Muscle layer of duodenum (tissue), 2 donors: ENCODE data around the gene FAM171A2.
"Not testable (repeated sequence)": the region's sequence is repeated elsewhere in the genome, so short reads cannot be mapped to it uniquely, and the experiment has no call there.

Experiments used
- H3K27ac ChIP-seq: one replicate; pipeline ENCODE4 v1.7.0; 2013; ENCODE audit warnings: mild to moderate bottlenecking, low read length
- H3K27me3 ChIP-seq: one replicate; pipeline ENCODE4 v1.7.0; 2013; ENCODE audit warnings: low read depth, mild to moderate bottlenecking, control low read depth, low read length
- H3K36me3 ChIP-seq, 2 donors: one replicate each; pipeline ENCODE4 v1.7.0; 2013; ENCODE audit warnings: low read length in 2 of 2, control low read depth in 1 of 2, mild to moderate bottlenecking in 1 of 2; ENCODE audit not compliant: insufficient read depth in 2 of 2, control insufficient read depth in 1 of 2
- H3K4me1 ChIP-seq, 2 donors: one replicate each; pipeline ENCODE4 v1.7.0; 2013; ENCODE audit warnings: low read length in 2 of 2, mild to moderate bottlenecking in 2 of 2, control low read depth in 1 of 2, moderate library complexity in 1 of 2; ENCODE audit not compliant: insufficient read depth in 2 of 2, control insufficient read depth in 1 of 2
- H3K4me3 ChIP-seq, 2 donors: one replicate each; pipeline ENCODE4 v1.7.0; 2013; ENCODE audit warnings: low read length in 2 of 2, low read depth in 1 of 2, mild to moderate bottlenecking in 1 of 2
- H3K9me3 ChIP-seq, 2 donors: one replicate each; pipeline ENCODE4 v1.7.0; 2013; ENCODE audit warnings: low read length in 2 of 2, control low read depth in 1 of 2, mild to moderate bottlenecking in 1 of 2; ENCODE audit not compliant: control insufficient read depth in 1 of 2
- donor health status: healthy.

The FAM171A2 gene

GRCh38 chr17:44348988-44349364, 14.7 kb downstream of the FAM171A2 start:
- no peaks in the 10 kb centered on the region for H3K9me3 ChIP-seq
- no peak overlapping the region for H3K4me3 ChIP-seq

GRCh38 chr17:44348234-44348987, 15.2 kb downstream of the FAM171A2 start:
- Histone ChIP-seq H3K36me3 (peaks cover 17 to 45% of the 10 kb centered on the region in 2 donors), H3K4me3 (no peak overlapping the region), H3K27ac (no peak overlapping the region), H3K4me1 (peaks cover 0 to 27% of the 10 kb centered on the region in 2 donors), H3K9me3 (no peaks in the 10 kb centered on the region), H3K27me3 (no peaks in the 10 kb centered on the region)

More at GRCh38 chr17:44348988-44349364, 14.7 kb downstream of the FAM171A2 start:
- H3K27me3 ChIP-seq = no peaks in the 10 kb centered on the region
- H3K36me3 ChIP-seq = peaks cover 17 to 45% of the 10 kb centered on the region in 2 donors
- H3K4me1 ChIP-seq = peaks cover 0 to 27% of the 10 kb centered on the region in 2 donors
- no peak overlapping the region for H3K27ac ChIP-seq

GRCh38 chr17:44347206-44348055, 16.2 kb downstream of the FAM171A2 start:
- H3K27ac ChIP-seq, H3K9me3 ChIP-seq, H3K4me3 ChIP-seq, H3K27me3 ChIP-seq: not testable (repeated sequence)
- Histone ChIP-seq H3K4me1 (peaks cover 0 to 27% of the 10 kb centered on the region in 2 donors), H3K36me3 (peaks cover 17 to 39% of the 10 kb centered on the region in 2 donors)

GRCh38 chr17:44346064-44346844, 17.4 kb downstream of the FAM171A2 start:
- H3K27me3 ChIP-seq = no peaks in the 10 kb centered on the region
- H3K27ac ChIP-seq = peak overlapping the region; percentile 86
- H3K9me3 ChIP-seq = no peaks in the 10 kb centered on the region
- peaks cover 8 to 28% of the 10 kb centered on the region in 2 donors for H3K36me3 ChIP-seq
- H3K4me1 ChIP-seq = peaks cover 0 to 27% of the 10 kb centered on the region in 2 donors
- H3K4me3 ChIP-seq = peak overlapping the region; percentile 95 to 97

GRCh38 chr17:44345454-44346026, 18.1 kb downstream of the FAM171A2 start:
- H3K9me3 ChIP-seq = no peaks in the 10 kb centered on the region
- H3K27ac ChIP-seq = peak overlapping the region; percentile 86
- peaks cover 4 to 20% of the 10 kb centered on the region in 2 donors for H3K36me3 ChIP-seq
- H3K27me3 ChIP-seq = no peaks in the 10 kb centered on the region
- H3K4me1 ChIP-seq = peaks cover 0 to 27% of the 10 kb centered on the region in 2 donors
- peak overlapping the region; percentile 95 to 97 for H3K4me3 ChIP-seq

GRCh38 chr17:44344939-44345453, 18.7 kb downstream of the FAM171A2 start, which contains the start of gene GRN:
Gene GRN (plus strand): TSS chr17:44345302. CDS start chr17:44349165, 3,863 bp downstream.
- H3K27ac ChIP-seq = peak within 1 kb of the TSS; percentile 86
- peak within 1 kb of the TSS; percentile 95 to 97 for H3K4me3 ChIP-seq
- no peaks in the 10 kb centered on the region for H3K9me3 ChIP-seq
- H3K27me3 ChIP-seq = no peaks in the 10 kb centered on the region
- peaks cover 4 to 15% of the 10 kb centered on the region in 2 donors for H3K36me3 ChIP-seq
- H3K4me1 ChIP-seq = peaks cover 0 to 27% of the 10 kb centered on the region in 2 donors

GRCh38 chr17:44343510-44344209, 20.0 kb downstream of the FAM171A2 start:
- Histone ChIP-seq H3K4me3 (no peak overlapping the region), H3K4me1 (peaks cover 0 to 21% of the 10 kb centered on the region in 2 donors), H3K27ac (no peak overlapping the region), H3K36me3 (peaks cover 0 to 2% of the 10 kb centered on the region in 2 donors), H3K9me3 (no peaks in the 10 kb centered on the region), H3K27me3 (no peaks in the 10 kb centered on the region)

GRCh38 chr17:44340553-44340952, 23.1 kb downstream of the FAM171A2 start:
- H3K27me3 ChIP-seq, H3K9me3 ChIP-seq, H3K4me1 ChIP-seq, H3K4me3 ChIP-seq, H3K27ac ChIP-seq, H3K36me3 ChIP-seq: not testable (repeated sequence)

- Histone ChIP-seq H3K9me3 (no peaks in the 10 kb centered on the region), H3K4me1 (no peaks in the 10 kb centered on the region), H3K27me3 (no peaks in the 10 kb centered on the region), H3K36me3 (no peaks in the 10 kb centered on the region), H3K4me3 (no peak overlapping the region), H3K27ac (no peak overlapping the region)
Measured at GRCh38 chr17:44338702-44339101, 25.0 kb downstream of the FAM171A2 start.

- peaks cover 0 to 5% of the 10 kb centered on the region in 2 donors for H3K4me1 ChIP-seq
- no peak overlapping the region for H3K4me3 ChIP-seq
- no peaks in the 10 kb centered on the region for H3K9me3 ChIP-seq
- no peak overlapping the region for H3K27ac ChIP-seq
- H3K36me3 ChIP-seq = no peaks in the 10 kb centered on the region
- no peaks in the 10 kb centered on the region for H3K27me3 ChIP-seq
Measured at GRCh38 chr17:44335968-44336367, 27.7 kb downstream of the FAM171A2 start.
